ACC112 (cell line): ENCODE data around the gene YY1.
"Not testable (repeated sequence)": the region's sequence is repeated elsewhere in the genome, so short reads cannot be mapped to it uniquely, and the experiment has no call there.

ENCODE experiments used
- H2AFZ ChIP-seq: fragments of 200-600 bp; sonication (generic); one replicate; pipeline ENCODE4 v1.6.0; 2017; ENCODE audit warnings: antibody characterized with exemption, low read length; ENCODE audit not compliant: unreplicated experiment
- H3K27ac ChIP-seq: fragments of 200-600 bp; sonication (generic); 2 replicates; pipeline ENCODE4 v1.5.1; 2014; ENCODE audit warnings: low read depth, mild to moderate bottlenecking, antibody characterized with exemption, low read length, moderate library complexity
- H3K27me3 ChIP-seq: fragments of 200-600 bp; sonication (generic); 2 replicates; pipeline ENCODE4 v1.6.1; 2014; ENCODE audit warnings: mild to moderate bottlenecking, antibody characterized with exemption, low read length, moderate library complexity, mixed read lengths; ENCODE audit not compliant: insufficient read depth
- H3K36me3 ChIP-seq: fragments of 200-600 bp; sonication (generic); 2 replicates; pipeline ENCODE4 v1.6.1; 2016; ENCODE audit warnings: mild to moderate bottlenecking, antibody characterized with exemption, low read length, moderate library complexity, mixed read lengths; ENCODE audit not compliant: insufficient read depth
- H3K4me1 ChIP-seq: fragments of 200-600 bp; sonication (generic); one replicate; pipeline ENCODE4 v1.6.1; 2016; ENCODE audit warnings: low read length, mixed read lengths; ENCODE audit not compliant: insufficient read depth, unreplicated experiment, control insufficient read depth
- H3K4me3 ChIP-seq: fragments of 200-600 bp; sonication (generic); 2 replicates; pipeline ENCODE4 v1.5.1; 2014; ENCODE audit warnings: mild to moderate bottlenecking, low read depth, low read length
- H3K79me2 ChIP-seq: fragments of 200-600 bp; sonication (generic); one replicate; pipeline ENCODE4 v1.6.0; 2016; ENCODE audit warnings: low read length; ENCODE audit not compliant: control insufficient read depth, unreplicated experiment, insufficient read depth

The YY1 gene

GRCh38 chr14:100307766-100308426 is 69.0 kb downstream of the YY1 start:
- H3K79me2 ChIP-seq: no peaks in the 10 kb centered on the region
- H3K4me1 ChIP-seq: peaks cover 7% of the 10 kb centered on the region
- H3K27ac ChIP-seq: no peak overlapping the region
- no peaks in the 10 kb centered on the region for H3K36me3 ChIP-seq
- peak overlapping the region; percentile 87 for H3K4me3 ChIP-seq
- H3K27me3 ChIP-seq: no peaks in the 10 kb centered on the region
- H2AFZ ChIP-seq: no peak overlapping the region

GRCh38 chr14:100308427-100308792 is 69.5 kb downstream of the YY1 start:
- H3K27me3 ChIP-seq, H3K4me3 ChIP-seq, H3K27ac ChIP-seq, H3K36me3 ChIP-seq, H3K79me2 ChIP-seq, H2AFZ ChIP-seq, H3K4me1 ChIP-seq: not testable (repeated sequence)

GRCh38 chr14:100309028-100309737 is 70.2 kb downstream of the YY1 start:
- no peaks in the 10 kb centered on the region for H3K27me3 ChIP-seq
- H3K79me2 ChIP-seq: no peaks in the 10 kb centered on the region
- peaks cover 7% of the 10 kb centered on the region for H3K4me1 ChIP-seq
- no peak overlapping the region for H3K4me3 ChIP-seq
- no peak overlapping the region for H2AFZ ChIP-seq
- H3K27ac ChIP-seq: no peak overlapping the region
- H3K36me3 ChIP-seq: no peaks in the 10 kb centered on the region

- H3K27me3 ChIP-seq, H3K27ac ChIP-seq, H3K4me1 ChIP-seq, H3K79me2 ChIP-seq, H2AFZ ChIP-seq, H3K36me3 ChIP-seq, H3K4me3 ChIP-seq: not testable (repeated sequence)
Observed at GRCh38 chr14:100312110-100312876, 73.3 kb downstream of the YY1 start.

GRCh38 chr14:100312877-100313400 is 74.0 kb downstream of the YY1 start:
- Histone ChIP-seq H3K4me1 (peaks cover 8% of the 10 kb centered on the region), H3K27ac (no peak overlapping the region)

GRCh38 chr14:100313464-100314230 is 74.7 kb downstream of the YY1 start:
- Histone ChIP-seq H3K27me3 (no peaks in the 10 kb centered on the region), H3K4me1 (peaks cover 10% of the 10 kb centered on the region), H3K27ac (no peak overlapping the region), H2AFZ (no peak overlapping the region), H3K4me3 (no peak overlapping the region), H3K79me2 (no peaks in the 10 kb centered on the region), H3K36me3 (no peaks in the 10 kb centered on the region)

More at GRCh38 chr14:100312877-100313400, 74.0 kb downstream of the YY1 start:
- H3K36me3 ChIP-seq: no peaks in the 10 kb centered on the region
- H3K4me3 ChIP-seq: no peak overlapping the region
- H2AFZ ChIP-seq: no peak overlapping the region
- no peaks in the 10 kb centered on the region for H3K27me3 ChIP-seq
- no peaks in the 10 kb centered on the region for H3K79me2 ChIP-seq

GRCh38 chr14:100314724-100315123 is 75.8 kb downstream of the YY1 start:
- H3K36me3 ChIP-seq: no peaks in the 10 kb centered on the region
- H3K4me1 ChIP-seq: peaks cover 3% of the 10 kb centered on the region
- no peak overlapping the region for H2AFZ ChIP-seq
- no peaks in the 10 kb centered on the region for H3K27me3 ChIP-seq
- no peaks in the 10 kb centered on the region for H3K79me2 ChIP-seq
- H3K27ac ChIP-seq: no peak overlapping the region
- no peak overlapping the region for H3K4me3 ChIP-seq

GRCh38 chr14:100317389-100317788 is 78.4 kb downstream of the YY1 start:
- H3K27ac ChIP-seq: no peak overlapping the region
- H3K27me3 ChIP-seq: no peaks in the 10 kb centered on the region
- H3K79me2 ChIP-seq: no peaks in the 10 kb centered on the region
- peaks cover 3% of the 10 kb centered on the region for H3K4me1 ChIP-seq
- peak overlapping the region; percentile 96 for H2AFZ ChIP-seq
- no peaks in the 10 kb centered on the region for H3K36me3 ChIP-seq
- H3K4me3 ChIP-seq: no peak overlapping the region

GRCh38 chr14:100317912-100318808 is 79.2 kb downstream of the YY1 start:
- Histone ChIP-seq H3K4me1 (peaks cover 3% of the 10 kb centered on the region), H3K4me3 (peak overlapping the region; percentile 69), H3K27ac (no peak overlapping the region), H3K79me2 (no peaks in the 10 kb centered on the region), H2AFZ (peak overlapping the region; percentile 96), H3K36me3 (no peaks in the 10 kb centered on the region), H3K27me3 (no peaks in the 10 kb centered on the region)
